ENCODE data around the gene ELFN1. TPM values are rescaled to one million over a fixed set of nuclear protein-coding genes. Genes with fewer than 3 reads are reported as not detected.

ELFN1 gene
- total RNA-seq, 1 experiment from 2014 or later = 0.69 TPM

- DNase-seq (no peak), ATAC-seq (no peak)
- no peak overlapping the region for H3K9ac ChIP-seq (ENCODE audit: low read length)
- H3K4me1 ChIP-seq (ENCODE audit: insufficient read depth, low read length) = 0 out of 2 replicates have a peak, but pooled peaks cover 5% of the 10 kb centered on the region
- peaks cover 66% of the 10 kb centered on the region for H3K27me3 ChIP-seq (ENCODE audit: low read length)
- intact Hi-C loops (cut with micrococcal nuclease) = no loop called here
- H3K4me2 ChIP-seq (ENCODE audit: low read length) = no peak overlapping the region
- no peaks in the 10 kb centered on the region for H3K79me2 ChIP-seq (ENCODE audit: low read length)
- H2AFZ ChIP-seq (ENCODE audit: low read length) = no peak overlapping the region
- BruUV-seq (replicated peaks) = no TSS peak
- no peaks in the 10 kb centered on the region for H3K9me3 ChIP-seq (ENCODE audit: low read length)
- H4K20me1 ChIP-seq (ENCODE audit: low read length) = no peaks in the 10 kb centered on the region
- CTCF ChIA-PET = no interaction called here
- no peak overlapping the region for H3K27ac ChIP-seq (ENCODE audit: low read length)
- no peaks in the 10 kb centered on the region for H3K9me2 ChIP-seq (replicated peaks; ENCODE audit: low read length)
- H3K36me3 ChIP-seq (ENCODE audit: low read depth, low read length) = no peaks in the 10 kb centered on the region
- no peak for TF ChIP-seq EZH2 (IDR thresholded peaks at IDR 0.05; ENCODE audit: low read length, unreplicated experiment)
- TF ChIP-seq EZH2phosphoT487 (IDR thresholded peaks at IDR 0.05; ENCODE audit: borderline replicate concordance, low read length) = no peak
- TF ChIP-seq CTCF (conservative IDR thresholded peaks at IDR 0.05; ENCODE audit: low read depth, low read length) = no peak
- POLR2A ChIA-PET (ENCODE audit: unreplicated experiment) = no interaction called here
- no peak overlapping the region for H3K4me3 ChIP-seq (ENCODE audit: low read length)
- H3F3A ChIP-seq (ENCODE audit: low read length, unreplicated experiment) = no peaks in the 10 kb centered on the region
Observed at GRCh38 chr7:1670894-1671593, 967 bp downstream of the ELFN1 start.

- POLR2A ChIA-PET (ENCODE audit: unreplicated experiment) = no interaction called here
- Histone ChIP-seq H3K27me3 (ENCODE audit: low read length) (peaks cover 65% of the 10 kb centered on the region), H3F3A (ENCODE audit: low read length, unreplicated experiment) (no peaks in the 10 kb centered on the region), H3K79me2 (ENCODE audit: low read length) (no peaks in the 10 kb centered on the region), H4K20me1 (ENCODE audit: low read length) (no peaks in the 10 kb centered on the region), H3K27ac (ENCODE audit: low read length) (no peak overlapping the region), H3K4me2 (ENCODE audit: low read length) (no peak overlapping the region), H3K4me1 (ENCODE audit: insufficient read depth, low read length) (no peaks in the 10 kb centered on the region), H3K9me3 (ENCODE audit: low read length) (no peaks in the 10 kb centered on the region), H2AFZ (ENCODE audit: low read length) (no peak overlapping the region), H3K9ac (ENCODE audit: low read length) (no peak overlapping the region), H3K36me3 (ENCODE audit: low read depth, low read length) (no peaks in the 10 kb centered on the region), H3K4me3 (ENCODE audit: low read length) (no peak overlapping the region), H3K9me2 (replicated peaks; ENCODE audit: low read length) (no peaks in the 10 kb centered on the region)
- intact Hi-C loops (cut with micrococcal nuclease) = no loop called here
- DNase-seq (no peak), ATAC-seq (no peak)
- no TSS peak for BruUV-seq (replicated peaks)
- CTCF ChIA-PET = no interaction called here
- TF ChIP-seq EZH2 (IDR thresholded peaks at IDR 0.05; ENCODE audit: low read length, unreplicated experiment) = no peak
- TF ChIP-seq EZH2phosphoT487 (IDR thresholded peaks at IDR 0.05; ENCODE audit: borderline replicate concordance, low read length) = no peak
- no peak for TF ChIP-seq CTCF (conservative IDR thresholded peaks at IDR 0.05; ENCODE audit: low read depth, low read length)
Observed at GRCh38 chr7:1671594-1672451, 1.7 kb downstream of the ELFN1 start.
